ENCODE data around the gene TRAP1.

- TF ChIP-seq POLR2A (IDR thresholded peaks at IDR 0.05): no peak
- TF ChIP-seq, protein P1, sequence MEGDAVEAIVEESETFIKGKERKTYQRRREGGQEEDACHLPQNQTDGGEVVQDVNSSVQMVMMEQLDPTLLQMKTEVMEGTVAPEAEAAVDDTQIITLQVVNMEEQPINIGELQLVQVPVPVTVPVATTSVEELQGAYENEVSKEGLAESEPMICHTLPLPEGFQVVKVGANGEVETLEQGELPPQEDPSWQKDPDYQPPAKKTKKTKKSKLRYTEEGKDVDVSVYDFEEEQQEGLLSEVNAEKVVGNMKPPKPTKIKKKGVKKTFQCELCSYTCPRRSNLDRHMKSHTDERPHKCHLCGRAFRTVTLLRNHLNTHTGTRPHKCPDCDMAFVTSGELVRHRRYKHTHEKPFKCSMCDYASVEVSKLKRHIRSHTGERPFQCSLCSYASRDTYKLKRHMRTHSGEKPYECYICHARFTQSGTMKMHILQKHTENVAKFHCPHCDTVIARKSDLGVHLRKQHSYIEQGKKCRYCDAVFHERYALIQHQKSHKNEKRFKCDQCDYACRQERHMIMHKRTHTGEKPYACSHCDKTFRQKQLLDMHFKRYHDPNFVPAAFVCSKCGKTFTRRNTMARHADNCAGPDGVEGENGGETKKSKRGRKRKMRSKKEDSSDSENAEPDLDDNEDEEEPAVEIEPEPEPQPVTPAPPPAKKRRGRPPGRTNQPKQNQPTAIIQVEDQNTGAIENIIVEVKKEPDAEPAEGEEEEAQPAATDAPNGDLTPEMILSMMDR (IDR thresholded peaks at IDR 0.05): no peak
Observed at GRCh38 chr16:3609895-3610697, 107.2 kb downstream of the TRAP1 start.

All from body of pancreas (tissue), 4 donors.